Hindlimb muscle (tissue), 1 donor: ENCODE measurements around the gene ZWILCH. TPM values are rescaled to one million over a fixed set of nuclear protein-coding genes. Genes with fewer than 3 reads are reported as not detected.
"Not testable (repeated sequence)": the region's sequence is repeated elsewhere in the genome, so short reads cannot be mapped to it uniquely, and the experiment has no call there.

Experiments used
- DNase-seq: peaks from one replicate; pipeline ENCODE4 v3.0.0-alpha.2; 2013
- polyA plus RNA-seq: library from polyadenylated mRNA; unstranded; fragments of 120-200 nt; gene quantifications from one replicate; pipeline ENCODE4 v1.2.1, GENCODE V29; 2013; ENCODE audit not compliant: insufficient read length

ZWILCH gene
- 11.4 TPM for polyA plus RNA-seq

GRCh38 chr15:66504563-66505429 is at the start of gene ZWILCH, which contains the start of gene RPL4:
TSS of gene ZWILCH (plus strand) at chr15:66505326. CDS start at chr15:66505339, 13 bp downstream.
TSS of gene RPL4 (minus strand) at chr15:66504855. CDS start at chr15:66504790, 65 bp downstream.
- DNase-seq = peak; percentile 85

- DNase-seq = no peak
Measured at GRCh38 chr15:66456211-66456610, 48.9 kb upstream of the ZWILCH start.

- no peak for DNase-seq
Measured at GRCh38 chr15:66459818-66460615, 45.1 kb upstream of the ZWILCH start.

GRCh38 chr15:66461294-66461693 is 43.8 kb upstream of the ZWILCH start:
- DNase-seq = not testable (repeated sequence)

GRCh38 chr15:66461917-66462316 is 43.2 kb upstream of the ZWILCH start:
- no peak for DNase-seq

- no peak for DNase-seq
Measured at GRCh38 chr15:66462627-66463026, 42.5 kb upstream of the ZWILCH start.

- DNase-seq = not testable (repeated sequence)
Measured at GRCh38 chr15:66465294-66465693, 39.8 kb upstream of the ZWILCH start.

- not testable (repeated sequence) for DNase-seq
Measured at GRCh38 chr15:66467162-66468040, 37.7 kb upstream of the ZWILCH start.

- DNase-seq = not testable (repeated sequence)
Measured at GRCh38 chr15:66470825-66471224, 34.3 kb upstream of the ZWILCH start.

GRCh38 chr15:66472176-66472999 is 32.7 kb upstream of the ZWILCH start:
- no peak for DNase-seq

GRCh38 chr15:66474135-66474534 is 31.0 kb upstream of the ZWILCH start:
- DNase-seq = no peak

GRCh38 chr15:66474963-66475362 is 30.2 kb upstream of the ZWILCH start:
- no peak for DNase-seq

- no peak for DNase-seq
Measured at GRCh38 chr15:66476535-66476934, 28.6 kb upstream of the ZWILCH start.

- DNase-seq = no peak
Measured at GRCh38 chr15:66477011-66477410, 28.1 kb upstream of the ZWILCH start.

- no peak for DNase-seq
Measured at GRCh38 chr15:66480267-66480666, 24.9 kb upstream of the ZWILCH start.

- no peak for DNase-seq
Measured at GRCh38 chr15:66481107-66481856, 23.8 kb upstream of the ZWILCH start.

GRCh38 chr15:66482539-66482938 is 22.6 kb upstream of the ZWILCH start:
- no peak for DNase-seq

- no peak for DNase-seq
Measured at GRCh38 chr15:66483131-66483566, 22.0 kb upstream of the ZWILCH start.

GRCh38 chr15:66484539-66485112 is 20.5 kb upstream of the ZWILCH start:
- no peak for DNase-seq

GRCh38 chr15:66486887-66487286 is 18.2 kb upstream of the ZWILCH start:
- no peak for DNase-seq
